ENCODE measurements around the gene RPS6KA1.

GRCh38 chr1:26571381-26571780, 41.8 kb downstream of the RPS6KA1 start:
- TF ChIP-seq GATA2 (IDR thresholded peaks at IDR 0.05; ENCODE audit: low read depth, low read length) (no peak), GATA3 (IDR thresholded peaks at IDR 0.05; ENCODE audit: low read depth, low read length) (no peak)
